ENCODE measurements around the gene P2RY8.
"Not testable (repeated sequence)": the region's sequence is repeated elsewhere in the genome, so short reads cannot be mapped to it uniquely, and the experiment has no call there.

P2RY8 gene

DNA sequence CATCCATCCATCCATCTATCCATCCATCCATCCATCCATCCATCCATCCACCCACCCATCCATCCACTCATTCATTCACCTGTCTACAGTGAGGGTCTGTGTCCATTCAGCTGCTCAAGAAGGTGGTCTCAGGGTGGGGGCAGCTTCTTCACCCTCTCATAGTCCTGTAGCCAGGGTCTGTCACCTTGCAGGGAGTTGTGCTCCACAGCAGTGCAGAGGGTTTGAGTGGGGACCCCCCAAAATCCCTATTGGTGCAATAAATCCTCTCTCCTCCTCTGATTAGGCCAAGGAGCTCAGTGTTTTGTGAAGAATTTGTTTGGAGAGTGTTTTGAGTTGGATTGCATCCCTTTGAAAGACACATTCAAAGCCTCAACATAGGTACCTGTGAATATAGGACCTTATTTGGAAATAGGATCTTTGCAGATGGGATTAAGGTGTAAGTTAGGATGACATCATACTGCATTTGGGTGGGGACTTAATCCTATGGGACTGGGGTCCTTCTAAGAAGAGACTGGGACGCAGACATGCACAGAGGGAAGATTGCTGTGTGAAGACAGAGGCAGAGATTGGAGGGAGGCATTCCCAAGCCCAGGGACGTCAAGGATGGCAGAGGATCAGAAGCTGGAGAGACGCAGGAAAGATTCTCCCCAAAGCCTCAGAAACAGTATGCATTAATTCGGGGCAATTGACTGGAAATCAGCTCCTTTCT, 12.0 kb downstream of the P2RY8 start:
- no peak for DNase-seq (ENCODE audit: low read depth)
- TF ChIP-seq, protein P1, sequence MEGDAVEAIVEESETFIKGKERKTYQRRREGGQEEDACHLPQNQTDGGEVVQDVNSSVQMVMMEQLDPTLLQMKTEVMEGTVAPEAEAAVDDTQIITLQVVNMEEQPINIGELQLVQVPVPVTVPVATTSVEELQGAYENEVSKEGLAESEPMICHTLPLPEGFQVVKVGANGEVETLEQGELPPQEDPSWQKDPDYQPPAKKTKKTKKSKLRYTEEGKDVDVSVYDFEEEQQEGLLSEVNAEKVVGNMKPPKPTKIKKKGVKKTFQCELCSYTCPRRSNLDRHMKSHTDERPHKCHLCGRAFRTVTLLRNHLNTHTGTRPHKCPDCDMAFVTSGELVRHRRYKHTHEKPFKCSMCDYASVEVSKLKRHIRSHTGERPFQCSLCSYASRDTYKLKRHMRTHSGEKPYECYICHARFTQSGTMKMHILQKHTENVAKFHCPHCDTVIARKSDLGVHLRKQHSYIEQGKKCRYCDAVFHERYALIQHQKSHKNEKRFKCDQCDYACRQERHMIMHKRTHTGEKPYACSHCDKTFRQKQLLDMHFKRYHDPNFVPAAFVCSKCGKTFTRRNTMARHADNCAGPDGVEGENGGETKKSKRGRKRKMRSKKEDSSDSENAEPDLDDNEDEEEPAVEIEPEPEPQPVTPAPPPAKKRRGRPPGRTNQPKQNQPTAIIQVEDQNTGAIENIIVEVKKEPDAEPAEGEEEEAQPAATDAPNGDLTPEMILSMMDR (IDR thresholded peaks at IDR 0.05; ENCODE audit: control insufficient read depth, extremely low read depth, insufficient read depth): no peak
- no peak overlapping the region for H3K4me3 ChIP-seq (ENCODE audit: low read depth, low read length)

DNA sequence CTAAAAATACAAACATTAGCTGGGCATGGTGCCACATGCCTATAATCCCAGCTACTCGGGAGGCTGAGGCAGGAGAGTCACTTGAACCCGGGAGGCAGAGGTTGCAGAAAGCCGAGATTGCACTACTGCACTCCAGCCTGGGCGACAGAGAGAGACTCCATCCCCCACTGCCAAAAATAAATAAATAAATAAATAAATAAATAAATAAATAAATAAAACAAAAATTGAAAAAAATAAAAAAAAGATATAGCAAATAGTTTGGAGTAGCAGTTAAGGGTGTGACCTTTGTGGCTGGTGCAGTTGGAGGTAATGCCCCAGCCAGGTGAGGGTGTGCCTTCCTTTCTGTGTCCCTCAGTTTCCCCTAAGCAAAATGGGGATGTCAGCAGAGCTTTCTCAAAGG, 14.1 kb downstream of the P2RY8 start:
- DNase-seq (ENCODE audit: low read depth); H3K4me3 ChIP-seq (ENCODE audit: low read depth, low read length): not testable (repeated sequence)

DNA sequence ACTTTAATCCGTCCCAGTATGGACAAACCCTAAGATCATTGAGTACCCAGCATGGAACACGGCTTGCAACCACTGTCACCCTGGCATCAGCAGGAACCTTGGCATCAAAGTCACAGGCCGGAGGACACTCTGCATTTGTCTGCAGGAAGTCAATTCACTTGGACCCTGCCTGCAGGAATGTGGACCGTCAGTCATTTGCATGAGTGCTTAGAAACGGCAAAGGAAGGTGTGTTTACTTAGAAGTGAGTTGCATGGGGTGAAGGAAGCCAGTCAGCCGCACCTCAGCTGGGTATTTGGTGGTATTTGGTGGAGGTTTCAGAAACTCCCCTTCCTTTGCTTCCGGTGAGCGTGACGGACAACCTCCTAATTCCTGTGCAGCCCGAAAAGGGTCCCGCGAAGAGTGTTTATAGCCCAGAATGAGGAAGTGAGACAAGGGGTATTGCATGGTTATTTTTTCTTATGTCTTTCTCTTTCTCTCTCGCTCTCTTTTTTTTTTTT, 15.5 kb downstream of the P2RY8 start:
- no peak for DNase-seq (ENCODE audit: low read depth)
- TF ChIP-seq, protein P1 (IDR thresholded peaks at IDR 0.05; ENCODE audit: control insufficient read depth, extremely low read depth, insufficient read depth): no peak
- no peak overlapping the region for H3K4me3 ChIP-seq (ENCODE audit: low read depth, low read length)

DNA sequence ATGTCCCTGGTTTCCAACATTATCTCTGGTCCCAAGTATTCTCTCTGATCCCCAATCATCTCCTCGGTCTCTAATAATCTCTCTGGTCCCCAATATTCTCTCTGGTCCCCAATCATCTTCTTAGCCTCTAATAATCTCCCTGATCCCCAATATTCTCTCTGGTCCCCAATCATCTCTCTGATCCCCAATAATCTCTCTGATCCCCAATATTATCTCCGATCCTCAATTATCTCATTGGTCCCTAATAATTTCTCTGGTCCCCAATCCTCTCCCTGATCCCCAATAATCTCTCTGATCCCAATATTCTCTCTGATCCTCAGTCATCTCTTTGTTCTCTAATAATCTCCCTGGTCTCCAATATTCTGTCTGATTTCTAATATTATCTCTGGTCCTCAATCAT, 16.6 kb downstream of the P2RY8 start:
- no peak for DNase-seq (ENCODE audit: low read depth)
- H3K4me3 ChIP-seq (ENCODE audit: low read depth, low read length): no peak overlapping the region
- TF ChIP-seq, protein P1 (IDR thresholded peaks at IDR 0.05; ENCODE audit: control insufficient read depth, extremely low read depth, insufficient read depth): no peak

DNA sequence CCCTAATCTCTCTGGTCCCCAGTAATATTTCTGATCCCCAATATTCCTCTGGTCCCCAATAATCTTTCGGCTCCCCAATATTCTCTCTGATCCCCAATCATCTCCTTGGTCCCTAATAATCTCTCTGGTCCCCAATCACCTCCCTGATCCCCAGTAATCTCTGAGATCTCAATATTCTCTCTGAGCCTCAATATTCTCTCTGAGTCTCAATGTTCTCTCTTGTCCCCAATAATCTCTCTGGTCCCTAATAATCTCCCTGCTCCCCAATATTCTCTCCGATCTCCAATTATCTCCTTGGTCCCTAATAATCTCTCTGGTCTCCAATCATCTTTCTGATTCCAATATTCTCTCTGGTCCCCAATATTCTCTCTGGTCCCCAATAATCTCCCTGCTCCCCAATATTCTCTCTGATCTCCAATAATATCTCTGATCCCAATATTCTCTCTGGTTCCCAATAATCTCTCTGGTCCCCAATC, 17.9 kb downstream of the P2RY8 start:
- no peak for DNase-seq (ENCODE audit: low read depth)
- no peak overlapping the region for H3K4me3 ChIP-seq (ENCODE audit: low read depth, low read length)
- TF ChIP-seq, protein P1 (IDR thresholded peaks at IDR 0.05; ENCODE audit: control insufficient read depth, extremely low read depth, insufficient read depth): no peak

DNA sequence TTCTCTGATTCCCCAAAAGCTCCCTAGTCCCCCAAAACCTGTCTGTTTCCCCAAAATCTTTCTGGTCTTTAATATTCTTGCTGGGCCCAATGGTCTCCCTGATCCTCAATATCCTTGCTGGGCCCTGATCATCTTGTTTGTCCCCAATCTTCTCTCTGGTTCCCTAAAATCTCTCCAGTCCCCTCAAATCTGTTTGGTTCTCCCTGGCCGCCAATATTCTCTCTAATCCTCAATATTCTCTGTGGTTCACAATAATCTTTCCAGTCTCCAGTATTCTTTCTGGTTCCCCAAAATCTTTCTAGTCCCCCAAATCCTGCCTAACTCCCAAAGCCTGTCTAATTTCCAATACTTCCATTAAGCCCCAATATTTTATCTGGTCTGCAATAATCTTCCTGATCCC, 18.5 kb downstream of the P2RY8 start:
- DNase-seq (ENCODE audit: low read depth): no peak
- H3K4me3 ChIP-seq (ENCODE audit: low read depth, low read length): no peak overlapping the region
- TF ChIP-seq, protein P1 (IDR thresholded peaks at IDR 0.05; ENCODE audit: control insufficient read depth, extremely low read depth, insufficient read depth): no peak

DNA sequence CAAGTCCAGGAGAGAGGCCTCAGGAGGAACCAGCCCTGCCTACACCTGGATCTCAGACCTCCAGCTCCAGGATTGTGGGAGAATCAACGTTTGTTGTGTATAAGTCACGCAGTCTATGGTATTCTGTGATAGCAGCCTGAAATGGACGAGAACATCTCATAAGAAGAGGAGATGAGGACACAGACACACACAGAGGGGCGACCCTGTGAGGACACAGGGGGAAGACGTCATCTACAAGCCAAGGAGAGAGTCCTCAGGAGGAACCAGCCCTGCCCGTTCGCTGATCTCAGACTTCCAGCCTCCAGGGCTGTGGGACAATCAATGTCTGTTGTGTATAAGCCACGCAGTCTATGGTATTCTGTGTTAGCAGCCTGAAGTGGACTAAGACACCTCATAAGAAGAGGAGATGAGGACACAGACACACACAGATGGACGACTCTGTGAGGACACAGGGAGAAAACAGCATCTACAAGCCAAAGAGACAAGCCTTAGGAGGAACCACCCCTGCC, 20.3 kb downstream of the P2RY8 start:
- TF ChIP-seq, protein P1 (IDR thresholded peaks at IDR 0.05; ENCODE audit: control insufficient read depth, extremely low read depth, insufficient read depth): no peak

More for the DNA sequence above, 20.3 kb downstream of the P2RY8 start:
- H3K4me3 ChIP-seq (ENCODE audit: low read depth, low read length): no peak overlapping the region
- DNase-seq (ENCODE audit: low read depth): no peak
